Measurements from ENCODE around the gene CDH5.

CDH5 gene

DNA sequence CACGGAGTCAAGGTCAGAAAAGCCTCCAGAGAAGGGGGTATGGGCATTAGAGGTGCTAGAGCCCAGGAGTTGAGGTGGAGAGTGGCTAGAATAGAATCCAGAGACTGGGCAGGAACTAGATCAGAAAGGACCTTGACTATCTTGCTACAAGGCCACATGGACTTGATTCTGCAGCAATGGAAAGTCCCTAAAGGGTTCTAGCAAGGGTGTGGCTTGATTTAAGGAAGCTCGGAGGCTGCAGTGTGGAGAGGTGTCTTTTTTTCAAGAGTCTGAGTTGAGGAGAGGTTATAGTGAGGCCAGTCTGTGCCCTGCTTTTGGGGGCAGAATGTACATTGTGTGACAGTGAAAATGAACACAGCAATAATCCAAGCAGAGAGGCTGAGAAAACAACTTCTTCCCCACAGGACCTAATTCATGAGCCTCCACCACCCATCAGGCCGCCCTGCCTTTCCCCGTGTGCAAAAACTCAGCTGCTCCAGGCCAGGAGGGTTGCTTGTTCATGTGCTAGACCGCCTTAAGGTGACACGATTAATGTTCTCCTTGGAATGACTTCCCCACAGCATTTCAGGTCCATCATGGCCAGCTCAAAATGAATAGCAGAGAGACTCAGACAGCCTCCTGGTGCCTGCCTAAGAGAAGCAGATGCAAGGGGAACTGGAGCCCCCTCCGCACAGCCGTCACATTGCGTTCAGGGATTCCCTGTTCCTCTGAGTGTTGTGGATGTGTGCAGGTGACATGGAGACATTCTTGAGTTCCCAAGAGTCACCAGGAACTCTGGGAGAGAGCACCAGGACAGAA, 51.9 kb downstream of the CDH5 start:
- no peak for DNase-seq

DNA sequence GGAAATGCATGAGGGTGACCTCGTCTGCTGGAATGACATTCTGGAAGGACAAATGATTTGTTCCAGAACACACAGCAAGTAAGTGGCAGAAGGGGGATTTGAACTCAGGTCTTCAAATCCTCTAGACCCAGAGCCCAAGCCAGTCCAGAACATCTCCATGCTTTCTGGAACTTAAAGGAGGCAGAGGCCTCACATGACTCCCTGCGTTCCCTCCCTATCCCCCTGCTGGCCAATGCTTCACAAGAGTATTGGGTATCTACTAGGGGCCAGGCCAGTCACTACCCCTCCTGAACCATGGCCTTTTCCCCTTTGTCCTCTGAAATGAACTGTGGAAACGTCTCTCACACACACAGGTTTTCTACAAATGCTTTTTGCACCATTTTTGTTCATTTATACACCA, 53.0 kb downstream of the CDH5 start:
- no peak for DNase-seq

DNA sequence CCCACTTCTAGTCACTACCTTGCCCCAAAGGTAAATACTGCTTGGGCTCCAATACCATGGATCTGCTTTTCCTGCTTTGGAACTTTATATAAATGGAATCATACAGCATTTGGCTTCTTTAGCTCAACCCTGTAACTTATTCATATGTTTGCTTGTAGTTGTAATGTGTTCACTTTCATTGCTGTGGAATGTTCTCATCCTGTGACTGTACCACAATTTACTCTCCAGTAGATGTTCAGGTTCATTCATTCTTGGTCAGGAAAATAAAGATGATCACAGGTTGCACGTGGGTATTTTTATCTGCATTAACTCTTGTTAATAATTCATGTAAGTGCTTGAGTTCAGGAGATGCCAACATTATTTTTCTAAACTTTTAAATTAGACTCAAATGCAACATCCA, 53.9 kb downstream of the CDH5 start:
- no peak for DNase-seq

DNA sequence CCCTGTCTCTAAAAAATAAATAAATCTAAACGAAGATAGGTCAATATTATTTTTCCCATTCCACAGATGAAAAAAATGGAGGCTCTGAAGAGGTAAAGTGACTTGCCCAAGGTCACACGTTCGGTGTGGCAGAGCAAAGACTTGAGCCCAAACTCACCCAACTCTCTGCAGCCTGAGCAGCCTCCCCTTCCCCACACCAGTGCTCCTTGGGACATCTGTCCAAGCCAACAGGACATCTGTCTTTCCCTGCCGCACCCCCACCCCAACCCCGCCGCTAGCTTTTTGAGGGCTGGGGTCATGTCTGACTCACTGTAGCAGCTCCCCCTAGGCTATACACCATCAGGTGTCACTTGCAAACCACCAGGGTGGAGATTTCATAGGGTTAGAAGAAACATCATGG, 55.4 kb downstream of the CDH5 start:
- DNase-seq: no peak

DNA sequence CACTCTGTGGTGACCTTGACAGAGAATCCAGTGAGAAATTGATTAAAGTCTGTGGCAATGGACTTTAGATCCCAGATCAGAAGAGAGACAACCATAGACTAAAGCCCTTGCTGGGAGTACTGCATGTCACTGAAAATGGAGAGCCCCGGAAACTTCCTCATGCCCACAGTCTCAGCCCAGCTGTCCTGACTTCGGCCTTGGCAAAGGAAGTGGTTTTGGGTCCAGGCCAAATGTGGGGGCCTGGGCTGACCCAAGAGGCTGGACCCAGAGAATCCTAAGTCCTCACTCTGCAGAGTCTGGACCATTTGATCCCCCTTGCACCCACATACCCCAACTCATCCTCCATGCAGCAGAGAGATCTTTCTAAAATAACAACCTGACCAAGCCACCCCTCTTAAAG, 55.9 kb downstream of the CDH5 start:
- no peak for DNase-seq

DNA sequence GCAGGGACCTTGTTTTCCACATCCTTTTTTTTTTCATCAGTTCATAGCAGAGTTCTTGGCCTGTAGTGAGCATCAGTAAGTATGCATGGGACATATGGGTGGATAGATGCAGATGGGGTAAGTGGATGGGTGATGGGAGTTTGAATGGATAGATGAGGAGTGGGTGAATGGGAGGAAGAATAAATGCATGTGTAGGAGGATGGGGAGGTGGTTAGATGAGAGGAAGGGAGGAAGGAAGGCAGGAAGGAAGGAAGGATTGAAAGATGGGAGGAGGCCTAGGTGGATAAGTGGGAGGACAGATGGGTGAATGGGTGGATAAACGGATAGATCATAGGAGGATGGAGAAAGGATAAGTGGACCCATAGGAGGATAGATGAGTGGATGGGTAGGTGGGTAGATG, 56.7 kb downstream of the CDH5 start:
- DNase-seq: no peak

DNA sequence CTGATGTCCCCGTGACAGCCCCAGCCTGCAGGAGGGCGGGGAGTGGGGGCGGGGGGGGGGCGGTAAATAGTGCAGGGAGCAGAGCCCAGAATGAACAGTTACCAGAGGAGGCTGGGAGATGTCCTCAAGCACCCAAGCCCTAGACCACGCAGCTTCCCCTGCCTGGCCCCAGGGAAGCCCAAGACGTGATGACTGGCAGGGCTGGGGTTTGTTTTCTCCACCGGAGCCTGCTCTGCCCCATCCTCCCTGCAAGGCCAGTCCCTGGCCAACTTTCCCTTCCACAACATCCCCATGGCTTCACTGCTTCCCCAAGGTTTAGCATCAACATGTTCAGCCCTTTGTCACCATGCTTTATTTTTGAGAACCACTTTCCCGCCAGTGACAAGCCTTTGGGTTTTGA, 59.2 kb downstream of the CDH5 start:
- no peak for DNase-seq

DNA sequence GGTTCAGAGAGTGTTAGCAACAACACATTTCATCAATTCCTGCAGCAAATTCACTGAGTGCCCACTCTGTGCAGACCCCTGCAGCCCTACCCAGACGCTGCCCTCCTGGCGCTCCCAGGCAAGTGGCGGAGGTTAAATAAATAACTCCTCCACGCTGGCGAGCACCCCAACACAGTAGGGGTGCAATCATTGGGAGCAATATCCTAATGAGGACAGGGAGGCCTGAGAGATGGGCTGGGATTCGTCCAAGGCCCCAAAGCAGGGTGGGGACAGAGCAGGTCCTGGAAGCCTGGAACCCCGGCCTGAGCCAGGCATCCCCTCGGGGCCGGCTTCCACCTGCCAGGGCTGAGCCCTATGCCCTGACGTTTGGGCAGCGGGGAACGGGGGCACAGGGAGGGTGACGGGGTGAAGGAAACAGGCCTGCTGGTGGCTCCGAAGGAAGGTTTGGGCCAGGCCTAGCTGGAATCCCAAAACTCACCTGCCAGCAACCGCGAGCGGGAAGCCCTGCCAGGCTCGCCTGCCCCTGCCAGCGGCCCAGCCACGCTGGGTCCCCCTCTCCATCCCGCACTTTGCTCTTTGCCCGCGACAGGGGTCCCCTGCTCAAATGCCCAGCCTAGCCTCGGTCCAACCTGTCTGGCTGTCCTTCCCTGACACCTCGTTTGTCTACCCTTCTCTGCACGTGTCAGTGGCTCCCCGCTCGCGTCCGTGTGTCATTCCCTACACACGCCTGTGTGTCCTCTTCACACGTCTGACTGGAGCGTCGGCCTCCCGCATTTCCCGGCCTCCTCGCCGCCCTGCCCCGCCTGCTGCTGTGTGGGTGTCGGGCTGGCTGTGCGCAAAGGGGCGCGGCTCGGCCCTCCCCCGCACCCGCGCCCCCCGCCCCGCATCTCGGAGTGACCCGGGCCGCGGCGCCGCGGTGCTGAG, 59.9 kb downstream of the CDH5 start:
- no peak for DNase-seq

DNA sequence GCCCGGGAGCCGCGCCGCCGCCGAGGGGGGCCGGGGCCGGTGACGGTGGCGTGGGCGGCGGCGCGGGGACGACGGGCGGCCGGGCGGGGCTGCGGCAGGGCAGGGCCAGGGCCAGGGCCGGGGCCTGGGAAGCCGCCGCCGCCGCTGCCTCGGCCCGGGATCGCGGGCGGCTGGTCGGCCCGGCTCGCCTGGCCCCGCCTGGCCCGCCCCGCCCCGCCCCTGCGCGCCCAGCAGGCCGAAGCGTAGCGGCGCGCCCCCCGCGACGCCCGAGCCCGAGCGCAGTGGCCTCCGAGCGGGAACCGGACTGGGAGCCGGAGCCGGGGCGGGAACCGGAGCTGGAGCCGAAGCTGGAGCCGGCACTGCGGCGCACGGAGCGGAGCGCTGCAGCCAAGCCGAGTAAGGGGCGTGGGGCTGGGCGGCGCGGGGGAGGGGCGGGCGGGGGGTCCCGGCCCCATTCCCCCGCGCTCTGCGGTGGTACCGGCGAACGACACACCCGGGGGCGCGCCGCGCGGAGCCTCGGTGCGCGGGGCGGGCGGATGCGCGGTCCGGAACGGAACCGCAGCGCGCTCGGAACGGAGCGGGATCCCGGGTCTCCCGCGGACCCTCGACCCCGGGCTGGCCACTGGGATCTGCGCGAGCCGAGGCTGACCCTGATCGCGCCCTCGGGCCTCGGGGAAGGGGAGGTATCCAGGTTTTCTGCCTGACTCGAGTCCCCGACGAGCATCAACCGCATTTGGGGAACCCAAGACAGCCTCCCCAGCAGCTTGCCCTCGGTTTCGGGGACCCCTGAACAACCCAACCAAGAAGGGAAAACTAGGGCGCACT, 60.8 kb downstream of the CDH5 start, which contains the start of gene BEAN1:
BEAN1 (plus strand) TSS at position 260 of the 825 bp plus-strand sequence. CDS start 10,382 bp downstream, outside the sequence.
- peak; percentile 19 for DNase-seq

DNA sequence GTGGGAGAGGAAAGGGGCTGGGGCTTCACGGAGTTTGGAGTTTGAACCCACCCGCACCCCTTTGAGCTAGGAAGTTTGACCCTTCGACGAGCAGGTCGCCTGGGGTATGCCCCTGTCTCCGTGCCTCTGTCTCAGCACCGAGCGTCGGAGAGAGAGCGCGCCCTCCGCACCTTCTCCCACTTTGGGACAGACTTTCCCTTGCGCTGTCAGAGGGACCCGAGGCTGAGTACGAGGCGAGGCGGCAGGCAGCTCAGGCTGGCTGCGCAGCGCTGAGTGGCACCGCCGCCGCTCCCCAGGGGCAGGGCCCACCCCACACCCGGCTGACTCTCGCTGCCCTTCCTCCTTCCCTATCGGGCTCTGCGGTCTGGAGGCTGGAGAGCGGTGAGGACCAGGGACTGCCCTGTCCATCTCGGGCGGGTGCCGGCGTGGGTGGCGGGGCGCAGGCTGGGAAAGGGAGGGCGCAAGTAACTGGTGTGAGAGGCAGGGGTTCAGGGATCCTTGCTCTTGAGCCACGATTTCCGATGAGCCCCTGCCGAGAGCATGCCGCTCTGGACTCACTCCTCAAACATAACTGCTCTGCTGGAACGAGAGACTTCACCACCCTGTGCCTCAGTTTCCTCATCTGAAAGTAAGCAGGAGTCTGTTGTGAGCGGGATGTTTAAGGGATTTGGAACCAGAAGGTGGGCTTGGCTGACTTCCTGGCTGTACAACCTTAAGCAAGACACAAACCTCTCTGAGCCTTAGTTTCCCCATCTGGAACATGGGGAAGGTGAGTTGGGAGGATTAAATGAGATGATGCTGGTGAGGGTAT, 61.6 kb downstream of the CDH5 start:
- DNase-seq: no peak

DNA sequence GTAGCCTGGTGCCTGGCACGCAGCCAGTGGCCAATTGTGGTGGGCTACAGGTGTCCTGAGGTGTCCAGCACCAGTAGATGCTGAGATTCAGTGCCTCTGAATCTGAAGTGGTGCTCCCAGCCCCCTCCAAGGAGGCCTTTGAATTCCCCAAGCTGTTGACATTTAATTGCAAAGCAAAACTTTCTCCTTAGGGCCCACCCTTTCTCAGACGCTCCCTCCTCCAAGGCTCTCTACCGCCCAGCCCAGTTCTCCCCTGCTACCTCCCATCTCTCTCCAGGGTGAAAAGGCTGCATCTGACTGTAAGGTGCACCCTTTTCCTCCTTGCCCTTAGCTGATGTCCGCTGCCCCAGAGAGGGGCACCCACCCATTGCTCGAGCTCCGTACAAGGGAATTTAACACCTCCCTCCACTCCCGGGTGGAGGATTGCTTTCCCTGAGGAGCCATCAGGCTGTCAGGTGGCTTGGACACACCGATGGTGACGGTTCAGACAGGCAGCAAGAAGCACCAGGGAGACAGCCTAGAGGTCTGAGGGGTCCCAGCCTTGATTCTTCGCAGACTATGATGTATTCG, 62.3 kb downstream of the CDH5 start:
- no peak for DNase-seq

DNA sequence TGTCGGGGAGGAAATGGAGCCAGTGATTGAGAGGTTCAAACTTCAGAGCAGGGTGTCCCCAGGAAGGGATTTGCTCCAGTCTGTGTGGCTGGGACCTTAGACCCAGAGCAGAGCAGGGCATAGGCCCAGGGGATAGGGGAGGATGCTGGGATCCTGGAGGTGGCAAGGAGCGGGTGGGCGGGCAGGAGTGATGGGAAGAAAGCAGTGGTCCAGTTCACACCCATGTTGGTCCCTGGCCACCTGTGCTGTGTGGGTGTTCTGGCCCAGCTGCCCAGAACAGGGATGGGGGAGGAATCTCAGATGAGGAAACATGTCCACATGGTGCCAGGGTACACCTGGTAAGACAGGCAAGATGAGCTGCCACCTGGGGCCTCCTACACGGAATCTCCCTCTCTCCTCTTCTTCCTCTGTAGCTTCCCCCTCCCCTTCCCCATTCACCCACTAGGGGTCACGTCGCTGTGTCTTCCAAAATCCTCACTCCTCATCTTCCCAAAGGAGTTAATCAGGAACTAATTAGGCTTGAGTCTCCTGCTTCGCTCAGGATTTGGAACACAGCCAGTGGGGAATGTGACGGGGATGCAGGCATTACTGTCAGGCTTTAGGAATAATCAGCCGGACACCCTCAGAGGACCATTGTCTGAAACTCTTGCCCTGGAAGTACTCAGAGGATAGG, 62.9 kb downstream of the CDH5 start:
- DNase-seq: no peak

DNA sequence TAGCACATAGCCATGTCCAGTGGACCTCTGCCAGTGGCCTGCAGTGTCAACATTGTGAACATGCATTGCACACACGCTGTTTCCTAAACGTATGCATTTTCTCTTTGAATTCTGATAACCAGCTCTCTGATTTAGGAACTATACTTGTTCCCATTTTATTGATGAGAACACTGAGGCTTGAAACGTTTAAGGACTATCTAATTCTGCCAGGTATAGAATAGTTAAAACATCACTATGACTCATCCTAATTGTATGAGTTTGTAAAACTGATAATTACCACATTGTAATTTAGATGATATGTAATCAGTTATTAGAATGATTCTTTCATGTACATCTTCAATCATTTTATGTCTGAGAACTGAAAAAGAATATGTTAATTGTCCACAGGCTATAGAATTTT, 63.7 kb downstream of the CDH5 start:
- no peak for DNase-seq

DNA sequence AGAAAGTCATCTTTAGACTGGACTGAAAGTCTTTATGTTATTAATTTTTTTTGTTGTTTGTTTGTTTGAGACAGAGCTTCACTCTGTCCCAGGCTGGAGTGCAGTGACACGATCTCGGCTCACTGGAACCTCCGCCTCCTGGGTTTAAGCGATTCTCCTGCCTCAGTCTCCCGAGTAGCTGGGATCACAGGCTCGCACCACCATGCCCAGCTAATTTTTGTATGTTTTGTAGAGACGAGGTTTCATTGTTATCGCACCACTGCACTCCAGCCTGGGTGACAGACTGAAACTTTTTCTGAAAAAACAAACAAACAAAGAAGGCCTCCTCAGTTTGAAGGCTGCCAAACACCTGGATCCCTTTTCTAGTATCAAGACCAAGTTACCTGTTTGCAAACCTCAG, 65.3 kb downstream of the CDH5 start:
- no peak for DNase-seq

DNA sequence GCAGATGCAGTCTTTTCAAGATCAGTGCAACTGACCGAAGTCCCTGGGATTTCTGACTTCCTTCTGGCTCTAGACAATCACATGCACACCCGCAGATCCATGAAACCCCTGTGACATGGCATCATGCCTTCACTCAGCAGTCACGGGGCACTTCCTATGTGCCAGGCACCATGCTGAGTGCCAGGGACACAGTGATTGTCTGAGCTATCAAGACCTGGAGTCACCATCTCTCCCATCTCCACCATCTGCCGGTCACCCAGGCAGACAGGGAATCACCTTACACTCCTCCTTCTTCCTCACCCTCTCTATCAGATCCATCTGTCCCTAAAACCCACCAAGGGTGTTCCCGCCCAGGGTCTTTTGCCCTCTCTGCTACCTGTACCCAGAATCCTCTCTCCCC, 65.9 kb downstream of the CDH5 start:
- no peak for DNase-seq

DNA sequence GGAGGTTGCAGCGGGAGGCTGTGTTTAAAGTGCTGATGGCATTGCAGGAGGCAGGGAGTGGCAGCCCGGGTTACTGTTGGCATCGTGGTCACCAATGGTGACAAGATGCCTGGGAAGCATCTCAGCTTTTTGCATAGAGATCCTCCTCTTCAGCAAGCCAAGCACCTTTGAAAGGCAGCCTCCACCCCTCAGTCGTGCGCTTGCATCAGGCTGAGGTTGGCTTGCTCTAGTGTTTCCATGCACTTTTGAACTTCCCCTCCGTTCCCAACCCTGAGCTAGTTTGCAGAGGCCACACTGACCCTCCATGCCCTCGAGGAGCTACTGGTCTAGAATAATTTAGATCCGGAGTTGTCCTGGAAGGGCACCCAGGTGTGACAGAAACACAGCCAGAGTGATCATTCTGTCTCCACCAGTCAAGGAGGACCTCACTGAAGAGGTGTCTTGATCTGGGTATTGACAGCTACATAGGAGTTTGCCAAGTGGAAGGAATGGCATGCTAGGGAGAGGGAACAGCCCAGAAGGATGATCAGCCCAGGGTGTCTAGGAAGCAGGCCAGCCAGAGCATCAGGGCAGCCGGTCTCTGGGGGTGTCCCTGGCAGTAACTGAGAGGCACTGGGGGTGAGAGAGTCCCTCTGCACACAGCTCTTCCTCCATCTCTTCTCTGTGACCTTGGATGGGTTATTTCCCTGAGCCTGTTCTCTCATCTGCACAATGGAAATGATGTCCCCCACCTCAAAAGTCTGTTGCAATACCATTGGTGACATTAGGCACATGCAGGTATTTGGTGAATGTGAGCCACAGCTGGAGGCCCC, 68.3 kb downstream of the CDH5 start:
- no peak for DNase-seq

DNA sequence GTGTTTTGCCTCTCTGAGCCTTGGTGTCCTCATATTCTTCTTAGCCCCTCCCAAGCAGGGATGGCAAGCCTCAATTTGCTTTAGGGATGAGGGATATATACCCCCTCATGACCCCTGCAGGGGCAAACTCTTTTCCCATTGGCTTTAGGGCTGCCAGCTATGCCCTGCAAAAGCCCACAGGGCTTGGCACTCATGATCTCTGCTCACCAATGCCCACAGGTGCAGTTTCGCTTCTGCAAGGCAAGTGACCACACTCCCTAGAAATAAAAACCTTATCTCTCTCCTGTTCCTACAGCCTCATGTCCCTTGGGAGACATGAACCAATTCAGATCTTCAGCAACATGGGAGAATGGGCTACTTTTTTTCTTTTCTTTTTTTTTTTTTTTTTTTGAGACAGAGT, 69.4 kb downstream of the CDH5 start:
- no peak for DNase-seq

DNA sequence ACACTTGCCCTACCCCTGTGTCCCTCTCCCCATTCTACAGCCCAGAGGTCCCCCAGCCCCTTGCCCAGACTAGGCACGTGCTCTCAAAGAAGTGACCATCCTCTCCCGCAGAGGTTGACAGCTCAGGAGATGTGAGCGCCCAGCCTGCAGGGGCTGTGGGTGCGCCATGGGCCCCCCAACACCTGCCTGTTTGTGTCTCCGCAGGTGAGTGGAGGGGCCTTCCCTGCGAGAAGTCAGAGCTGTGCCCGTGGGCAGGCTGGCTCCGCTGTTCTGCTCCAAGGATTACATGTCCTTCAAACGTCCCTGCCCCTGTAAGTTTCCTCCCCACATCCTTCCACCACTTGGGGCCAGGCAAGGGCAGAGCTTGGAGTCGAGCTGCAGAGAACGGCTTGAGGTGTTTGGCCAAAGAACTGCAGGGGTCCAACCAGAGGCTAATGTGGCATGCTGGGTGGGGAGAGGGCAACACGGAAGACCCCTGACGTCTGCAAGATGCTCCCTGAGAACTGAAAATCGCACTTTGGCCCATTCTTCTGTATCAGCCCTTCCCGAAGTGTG, 71.0 kb downstream of the CDH5 start:
- no peak for DNase-seq

DNA sequence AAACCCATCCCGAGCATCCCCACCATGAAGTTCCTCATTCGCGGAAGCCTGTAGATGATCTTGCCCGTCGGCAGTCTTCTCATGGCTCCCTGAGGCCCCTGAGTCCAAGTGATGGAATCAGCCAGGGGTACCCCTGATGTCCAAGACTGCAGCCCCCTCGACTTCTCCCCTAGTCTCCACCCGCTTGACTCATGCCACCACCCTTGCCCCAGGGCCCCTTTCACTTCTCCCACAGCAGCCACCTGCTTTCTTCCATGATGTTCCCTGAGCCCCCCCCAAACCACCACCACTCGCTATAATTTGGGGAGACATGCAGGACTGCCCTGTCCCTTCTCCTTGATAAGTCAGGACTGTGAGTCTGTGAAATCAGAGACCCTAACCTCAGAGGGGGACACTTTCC, 72.0 kb downstream of the CDH5 start:
- DNase-seq: no peak
